Fibroblast of villous mesenchyme (primary cell): ENCODE results near the gene ZBTB16. TPM values are rescaled to one million over a fixed set of nuclear protein-coding genes. Genes with fewer than 3 reads are reported as not detected.

Source experiments
- DNase-seq: peaks from one replicate; pipeline ENCODE4 v3.0.0-alpha.2; 2010; ENCODE audit warnings: low read depth
- H3K4me3 ChIP-seq: 2 replicates; pipeline ENCODE4 v1.5.1; 2011; ENCODE audit warnings: low read depth, mild to moderate bottlenecking, low read length
- CTCF ChIP-seq: IDR thresholded peaks from 2 replicates; pipeline ENCODE4 v1.5.1; 2012; ENCODE audit warnings: low read depth, mild to moderate bottlenecking, low read length; ENCODE audit not compliant: insufficient read depth
- total RNA-seq: library from RNA; depleted of rRNA; stranded (reverse); fragments of >200 nt; gene quantifications from 2 replicates; pipeline ENCODE4 v1.2.3, GENCODE V29; 2012

The ZBTB16 gene
- total RNA-seq, 1 donor = 0.86 TPM

- no peak overlapping the region for H3K4me3 ChIP-seq
- DNase-seq = no peak
- no peak for TF ChIP-seq CTCF
Observed at GRCh38 chr11:114173843-114174242, 114.3 kb downstream of the ZBTB16 start.

GRCh38 chr11:114174712-114175495 lies 115.4 kb downstream of the ZBTB16 start:
- no peak for DNase-seq
- no peak overlapping the region for H3K4me3 ChIP-seq
- no peak for TF ChIP-seq CTCF

- no peak for TF ChIP-seq CTCF
Observed at GRCh38 chr11:114175706-114176105, 116.2 kb downstream of the ZBTB16 start.

GRCh38 chr11:114176321-114176720 lies 116.8 kb downstream of the ZBTB16 start:
- DNase-seq = no peak
- no peak overlapping the region for H3K4me3 ChIP-seq
- no peak for TF ChIP-seq CTCF

More at GRCh38 chr11:114175706-114176105, 116.2 kb downstream of the ZBTB16 start:
- no peak for DNase-seq
- H3K4me3 ChIP-seq = no peak overlapping the region

GRCh38 chr11:114178656-114179055 lies 119.1 kb downstream of the ZBTB16 start:
- no peak for DNase-seq
- no peak for TF ChIP-seq CTCF

GRCh38 chr11:114179234-114179941 lies 119.9 kb downstream of the ZBTB16 start:
- peak overlapping the region; percentile 54 for H3K4me3 ChIP-seq
- DNase-seq = peak; percentile 100
- no peak for TF ChIP-seq CTCF

More at GRCh38 chr11:114178656-114179055, 119.1 kb downstream of the ZBTB16 start:
- H3K4me3 ChIP-seq = no peak overlapping the region
